Activated CD4-positive, alpha-beta T cell treated with anti-CD3 and anti-CD28 coated beads, Interleukin-2, amount 50 U/mL, for 48 hours (primary cell): ENCODE results near the gene ZNF654.
"Not testable (repeated sequence)": the region's sequence is repeated elsewhere in the genome, so short reads cannot be mapped to it uniquely, and the experiment has no call there.

Source experiments
- DNase-seq, 2 experiments: peaks; one replicate each; pipeline ENCODE4 v3.0.0-alpha.2; 2020

ZNF654 gene

DNA sequence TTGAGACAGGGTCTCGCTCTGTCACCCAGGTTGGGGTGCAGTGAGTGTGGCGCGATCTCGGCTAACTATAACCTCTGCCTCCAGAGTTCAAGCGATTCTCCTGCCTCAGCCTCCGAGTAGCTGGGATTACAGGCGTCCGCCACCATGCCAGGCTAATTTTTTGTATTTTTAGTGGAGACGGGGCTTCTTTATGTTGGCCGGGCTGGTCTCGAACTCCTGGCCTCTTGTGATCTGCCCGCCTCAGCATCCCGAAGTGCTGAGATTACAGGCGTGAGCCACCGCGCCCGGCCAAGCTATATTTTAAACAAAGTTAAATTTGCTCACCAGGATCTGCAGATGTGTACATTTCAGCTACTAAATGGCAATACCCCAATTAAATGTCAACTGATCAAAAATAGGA is 89.6 kb downstream of the ZNF654 start:
- DNase-seq = peak in 1 of 2 experiments; percentile 4

DNA sequence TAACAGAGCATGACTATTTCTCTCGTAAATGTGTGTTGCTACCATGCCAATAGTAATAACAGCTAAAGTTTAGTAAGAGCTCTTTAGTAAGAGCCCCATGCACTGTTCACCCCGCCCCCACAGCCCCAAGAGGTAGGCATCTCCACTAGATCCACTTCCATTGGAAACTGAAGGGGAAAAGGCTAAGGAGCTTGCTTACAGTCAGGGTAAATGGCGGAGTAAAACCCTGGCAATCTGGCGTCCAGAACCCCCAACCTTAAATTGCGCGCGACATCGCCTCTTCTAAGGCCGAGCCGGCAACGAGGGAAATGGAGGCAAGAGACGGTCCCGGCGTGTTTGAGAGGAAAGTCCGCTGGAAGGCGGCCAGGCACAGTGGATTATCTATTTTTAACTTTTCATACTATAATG is 90.0 kb downstream of the ZNF654 start:
- DNase-seq = peak in 1 of 2 experiments; percentile 60

DNA sequence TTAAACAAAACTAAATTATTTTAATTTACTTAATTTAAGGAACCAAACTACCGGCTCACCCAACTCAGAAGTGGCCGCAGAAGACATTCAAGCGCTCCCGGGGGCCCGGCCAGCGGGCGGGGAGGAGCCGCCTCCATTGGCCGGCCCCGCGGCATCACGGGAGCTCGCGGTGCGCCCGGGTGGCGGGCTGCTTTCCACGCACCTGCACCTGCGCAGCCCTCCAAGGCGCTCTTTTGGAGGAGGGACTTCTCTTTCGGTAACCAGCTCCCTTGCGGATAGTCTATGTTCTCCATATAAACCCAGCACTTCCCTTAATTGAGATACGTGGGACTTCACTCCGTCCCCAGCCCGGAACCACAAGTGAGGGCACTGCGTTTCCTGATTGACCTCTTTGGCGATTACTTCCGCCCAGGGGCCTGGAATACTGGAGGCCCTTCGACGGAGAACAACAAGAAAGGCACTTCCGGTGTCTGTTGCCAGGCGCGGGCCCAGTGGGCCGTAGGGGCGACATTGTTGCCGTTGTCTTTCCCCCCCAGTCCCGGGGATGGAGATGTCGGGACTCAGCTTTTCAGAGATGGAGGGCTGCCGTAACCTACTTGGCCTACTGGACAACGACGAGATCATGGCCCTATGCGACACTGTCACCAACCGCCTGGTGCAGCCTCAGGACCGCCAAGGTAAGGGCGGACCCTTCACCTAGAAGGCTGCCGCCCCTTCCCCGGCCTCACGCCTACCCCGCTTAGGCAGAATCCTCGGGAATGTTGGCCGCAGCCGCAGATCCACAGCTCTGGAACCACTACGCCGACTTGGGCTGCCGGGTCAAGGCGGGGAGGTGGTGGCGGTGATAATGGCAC is 90.7 kb downstream of the ZNF654 start, which contains the start of gene C3orf38:
Gene C3orf38, plus strand, starts transcription at position 451 of the 854 bp plus-strand sequence. Its CDS starts 94 bp downstream, at position 545.
- DNase-seq = peak; percentile 79 to 82

GRCh38 chr3:88150371-88150770 is 91.3 kb downstream of the ZNF654 start:
- DNase-seq = no peak

- no peak for DNase-seq
Measured at GRCh38 chr3:88150806-88151205, 91.8 kb downstream of the ZNF654 start.

GRCh38 chr3:88151358-88151757 is 92.3 kb downstream of the ZNF654 start:
- DNase-seq = no peak

DNA sequence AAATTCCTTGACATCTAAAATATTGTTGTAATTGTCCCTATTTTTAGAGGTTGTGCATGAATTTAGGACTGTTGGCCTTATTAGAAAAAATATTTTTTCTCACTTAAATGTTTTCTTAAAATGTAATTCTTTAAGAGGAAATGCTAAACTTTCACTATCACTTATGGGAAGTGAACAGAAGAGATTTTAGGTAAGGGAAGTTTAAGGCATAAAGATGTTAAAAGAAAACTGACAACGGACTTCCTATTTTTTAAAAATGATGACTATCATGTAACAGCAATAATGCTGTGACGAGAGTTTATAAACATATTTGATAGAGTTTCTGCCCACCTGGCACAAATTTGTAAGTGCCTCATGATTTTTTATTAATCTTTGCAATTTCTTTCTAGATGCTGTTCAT is 93.8 kb downstream of the ZNF654 start:
- DNase-seq = no peak

DNA sequence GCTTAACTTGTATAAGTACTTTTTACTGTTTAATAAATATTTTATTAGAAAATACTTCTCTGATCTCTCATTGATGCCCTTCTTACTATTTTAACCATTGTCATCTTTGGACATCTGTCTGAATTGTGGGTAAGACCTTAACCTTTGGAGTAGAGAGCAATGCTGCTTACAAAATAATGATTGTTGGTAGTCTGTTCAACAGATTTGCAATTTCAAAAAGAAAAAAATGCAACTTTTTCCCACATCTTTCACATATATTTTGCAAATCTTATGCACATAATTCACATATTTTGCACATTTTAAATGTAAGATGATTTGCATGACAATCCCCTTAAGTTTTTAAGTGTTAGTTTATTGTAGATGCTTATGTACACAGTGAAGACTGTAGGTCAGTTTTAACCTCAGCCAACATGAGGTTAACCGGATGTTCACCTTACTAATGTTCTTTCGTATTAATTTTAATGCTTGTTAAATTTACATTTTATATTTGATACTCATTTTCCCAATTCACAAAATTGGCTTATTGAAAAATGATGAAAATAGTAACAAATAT is 107.4 kb downstream of the ZNF654 start:
- no peak for DNase-seq

- DNase-seq = no peak
Measured at GRCh38 chr3:88167173-88167572, 108.1 kb downstream of the ZNF654 start.

DNA sequence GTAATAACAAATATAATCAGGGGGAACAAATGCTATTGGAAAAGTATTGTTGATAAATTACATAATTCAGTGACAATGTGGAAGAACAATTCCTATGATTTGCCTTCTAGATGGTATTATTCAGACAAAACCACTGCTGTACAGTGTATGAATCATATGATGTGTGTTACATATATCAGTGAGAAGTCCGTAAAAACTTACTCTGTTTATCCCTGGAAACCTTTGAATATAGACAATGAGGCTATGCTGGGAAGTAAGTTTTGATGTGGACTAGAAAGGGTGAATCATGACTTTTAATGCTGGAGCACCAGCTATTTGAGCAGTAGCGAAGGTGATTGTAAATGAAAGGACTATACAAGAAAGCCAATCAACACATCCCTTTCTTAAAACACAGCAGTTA is 108.6 kb downstream of the ZNF654 start:
- no peak for DNase-seq

DNA sequence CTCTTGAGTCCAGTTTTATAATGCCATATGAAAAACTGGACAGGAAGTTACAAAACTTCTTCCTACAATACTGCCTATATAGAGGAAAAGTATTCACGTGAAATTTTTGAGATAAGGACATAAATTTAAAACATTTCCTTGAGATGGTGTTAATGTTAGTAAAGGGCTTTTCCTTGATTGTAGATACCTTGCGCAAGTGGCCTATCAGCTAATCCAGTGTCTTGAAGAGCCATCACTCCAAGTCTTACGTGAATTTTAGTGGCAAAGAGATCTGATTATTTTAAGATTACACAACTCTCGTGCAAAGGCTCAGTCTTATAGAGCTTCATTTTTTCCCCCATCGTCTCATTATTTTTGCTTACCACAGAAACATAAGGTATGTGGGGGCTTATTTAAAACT is 109.1 kb downstream of the ZNF654 start:
- no peak for DNase-seq

DNA sequence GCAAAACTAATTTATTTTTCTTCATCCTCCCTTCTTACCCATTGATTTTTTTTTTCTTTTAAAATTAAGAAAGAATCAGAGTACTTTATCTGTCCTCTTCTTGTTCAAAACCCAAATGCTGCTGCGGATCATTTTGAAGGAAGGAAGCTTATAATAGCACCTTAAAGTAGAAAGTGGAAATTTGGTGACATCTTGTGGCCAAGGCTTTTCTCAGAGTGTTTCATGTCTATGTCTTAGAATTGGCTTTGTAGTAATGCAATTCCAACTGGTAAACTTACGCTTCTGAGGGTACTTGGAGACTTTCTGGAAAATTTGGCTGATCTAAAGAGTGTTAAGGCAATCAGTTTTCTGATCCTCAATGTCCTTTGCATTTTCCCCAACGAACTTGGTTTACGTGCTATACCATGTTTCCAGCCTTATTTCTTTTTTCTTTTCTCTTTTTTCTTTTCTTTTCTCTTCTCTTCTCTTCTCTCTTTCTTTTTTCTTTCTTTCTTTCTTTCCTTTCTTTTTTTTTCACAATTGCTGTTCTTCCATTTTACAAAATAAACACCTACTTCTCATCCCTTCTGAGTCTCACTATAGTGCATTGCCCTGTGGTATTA is 121.4 kb downstream of the ZNF654 start:
- DNase-seq = peak in 1 of 2 experiments; percentile 8

GRCh38 chr3:88182165-88182918 is 123.3 kb downstream of the ZNF654 start:
- not testable (repeated sequence) for DNase-seq

GRCh38 chr3:88188436-88188835 is 129.4 kb downstream of the ZNF654 start:
- DNase-seq = no peak

DNA sequence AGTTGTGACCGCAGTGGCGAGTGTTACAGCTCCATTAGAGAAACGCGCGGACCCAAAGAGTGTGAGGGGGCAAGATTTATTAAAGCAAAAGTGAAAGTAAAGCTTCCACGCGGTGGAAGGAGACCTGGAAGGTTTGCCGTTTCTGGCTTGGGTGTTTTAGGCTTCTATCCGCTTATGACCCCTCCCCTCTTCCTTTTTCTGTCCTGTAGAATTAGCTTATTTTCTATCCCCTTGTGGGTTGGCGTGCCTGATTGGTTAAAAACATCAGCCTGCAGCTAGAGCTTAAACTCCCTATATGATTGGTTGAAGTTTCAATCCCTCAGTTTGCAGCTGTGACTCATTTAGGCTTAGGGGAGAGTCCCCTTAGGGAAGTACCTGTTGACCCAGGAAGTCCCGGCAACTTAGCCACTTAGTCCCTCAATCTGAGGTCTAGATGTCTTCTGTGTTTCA is 130.3 kb downstream of the ZNF654 start:
- peak in 1 of 2 experiments; percentile 8 for DNase-seq

GRCh38 chr3:88191872-88192409 is 132.9 kb downstream of the ZNF654 start:
- no peak for DNase-seq

- DNase-seq = no peak
Measured at GRCh38 chr3:88192631-88193030, 133.6 kb downstream of the ZNF654 start.
